Measurements from ENCODE around the gene UBA6.
A peak's percentile ranks its signal among the peaks of the same experiment; 100 is the strongest.

The UBA6 gene

GRCh38 chr4:67576059-67576466, 124.9 kb downstream of the UBA6 start:
- no peak for DNase-seq (ENCODE audit: low read depth)

DNA sequence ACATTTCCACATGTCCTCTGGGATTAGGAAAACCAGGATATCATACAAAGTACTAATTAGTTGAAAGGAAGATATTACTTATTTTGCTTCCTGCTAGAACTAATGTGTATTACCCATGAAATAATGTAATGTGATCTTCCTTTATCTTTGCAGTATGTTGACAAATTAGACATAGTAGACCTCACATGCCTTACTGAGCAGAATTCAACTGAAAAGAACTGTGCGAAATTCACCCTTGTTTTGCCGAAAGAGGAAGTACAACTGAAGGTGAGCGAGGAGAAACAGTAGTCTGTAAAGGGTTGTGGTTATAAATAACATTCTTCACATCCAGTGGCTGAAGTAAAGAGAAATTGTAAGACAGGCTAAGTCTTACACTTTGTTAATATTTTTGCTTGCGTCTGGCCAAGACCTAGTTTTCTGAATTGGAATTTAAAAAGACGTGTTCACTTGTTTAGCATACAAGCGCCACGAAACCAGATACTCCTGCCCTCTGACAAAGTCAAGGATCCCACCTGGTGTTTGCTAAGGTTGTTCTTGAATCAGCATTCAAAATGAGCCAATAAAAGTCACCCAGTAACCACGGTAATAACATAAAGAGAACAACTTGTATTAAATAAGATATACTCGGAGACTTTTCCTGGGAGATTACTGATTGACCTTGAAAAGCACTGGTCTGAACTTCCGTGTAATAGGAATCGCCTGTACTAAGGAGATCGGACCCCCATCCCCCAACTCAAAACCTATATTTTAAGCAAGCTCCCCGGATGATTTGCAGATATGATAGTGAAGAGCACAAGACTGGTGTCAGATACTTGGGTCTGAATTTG, 125.5 kb downstream of the UBA6 start:
- no peak for DNase-seq (ENCODE audit: low read depth)

GRCh38 chr4:67573193-67573592, 127.8 kb downstream of the UBA6 start:
- no peak for DNase-seq (ENCODE audit: low read depth)

GRCh38 chr4:67571975-67572374, 129.0 kb downstream of the UBA6 start:
- DNase-seq (ENCODE audit: low read depth) = no peak

DNA sequence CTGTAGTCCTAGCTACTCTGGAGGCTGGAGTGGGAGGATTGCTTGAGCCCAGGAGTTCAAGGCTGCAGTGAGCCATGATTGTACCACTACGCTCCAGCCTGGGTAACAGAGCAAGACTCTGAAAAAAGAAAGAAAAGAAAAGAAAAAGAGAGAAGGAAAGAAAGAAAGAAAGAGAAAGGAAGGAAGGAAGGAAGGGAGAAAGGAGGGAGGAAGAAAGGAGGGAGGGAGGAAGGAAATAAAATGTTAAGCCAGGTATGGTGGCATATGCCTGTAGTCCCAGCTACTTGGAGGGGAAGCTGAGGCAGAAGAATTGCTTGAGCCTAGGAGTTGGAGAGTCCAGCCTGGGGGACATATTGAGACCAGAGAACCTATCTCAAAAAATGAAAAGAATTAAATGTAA, 130.4 kb downstream of the UBA6 start:
- no peak for DNase-seq (ENCODE audit: low read depth)

- DNase-seq (ENCODE audit: low read depth) = peak; percentile 48
These were observed 132.1 kb downstream of the UBA6 start for GRCh38 chr4:67568820-67569219.

DNA sequence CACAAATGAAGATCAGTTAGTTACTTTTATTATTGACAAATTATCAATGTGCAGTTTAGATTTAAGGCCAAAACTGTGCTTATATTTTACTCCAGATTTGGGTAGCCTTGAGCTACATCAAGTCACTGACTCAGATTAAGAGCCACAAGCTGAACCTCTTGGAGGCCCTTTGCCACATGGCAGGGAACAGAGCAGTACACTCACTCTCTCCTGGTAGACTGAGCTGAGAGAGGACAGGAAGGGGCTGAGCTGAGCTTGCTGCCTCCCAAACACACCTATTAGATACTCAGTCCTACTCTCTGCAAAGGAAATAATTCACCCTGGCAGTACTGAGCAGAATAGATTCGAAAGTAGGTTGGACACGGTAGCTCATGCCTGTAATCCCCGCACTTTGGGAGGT, 134.6 kb downstream of the UBA6 start:
- DNase-seq (ENCODE audit: low read depth) = no peak

DNA sequence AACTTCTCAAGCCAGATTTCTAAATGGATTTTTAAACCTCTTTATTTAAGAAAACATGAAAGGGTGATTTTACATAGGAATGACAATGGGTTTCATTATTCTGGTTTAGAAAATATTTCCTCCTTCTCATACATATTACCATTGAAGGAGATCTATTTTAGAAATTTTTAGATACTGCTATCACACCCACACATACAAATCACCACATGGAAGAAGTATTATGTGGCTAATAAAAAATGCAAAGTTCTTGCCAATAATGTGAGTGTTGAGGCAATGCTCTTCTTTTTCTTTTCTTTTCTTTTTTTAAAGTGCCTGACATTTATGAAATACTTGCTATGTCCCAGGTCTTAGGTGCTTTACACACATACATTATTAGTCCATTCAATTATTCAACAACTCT, 135.7 kb downstream of the UBA6 start:
- DNase-seq (ENCODE audit: low read depth) = peak; percentile 46

Measured in iris pigment epithelial cell (primary cell).